Spinal cord (tissue), 10 donors: ENCODE measurements around the gene IGSF9B. TPM values are rescaled to one million over a fixed set of nuclear protein-coding genes. Genes with fewer than 3 reads are reported as not detected.

Experiments used
- DNase-seq, 6 donors: peaks; one replicate each; pipeline versions ENCODE4 v3.0.0 to v3.0.0-alpha.2; 2013 to 2015; ENCODE audit warnings: low spot score in 6 of 6, low read depth in 4 of 6
- H3K27ac ChIP-seq: one replicate; pipeline ENCODE4 v1.5.1; 2013; ENCODE audit warnings: low read depth, low read length, control low read depth
- H3K27me3 ChIP-seq: one replicate; pipeline ENCODE4 v1.6.1; 2013; ENCODE audit warnings: low read length; ENCODE audit not compliant: control insufficient read depth, insufficient read depth
- H3K36me3 ChIP-seq: one replicate; pipeline ENCODE4 v1.6.1; 2013; ENCODE audit warnings: low read length; ENCODE audit not compliant: control insufficient read depth, insufficient read depth
- H3K4me1 ChIP-seq: one replicate; pipeline ENCODE4 v1.6.1; 2013; ENCODE audit warnings: low read length; ENCODE audit not compliant: control insufficient read depth, insufficient read depth
- H3K4me3 ChIP-seq: one replicate; pipeline ENCODE4 v1.5.1; 2013; ENCODE audit warnings: low read depth, low read length, control low read depth
- H3K9me3 ChIP-seq: one replicate; pipeline ENCODE4 v1.6.1; 2013; ENCODE audit warnings: low read length; ENCODE audit not compliant: control insufficient read depth, insufficient read depth
- WGBS: methylation state at CpG from one replicate; pipeline ENCODE4 v1.1.5; 2013; ENCODE audit warnings: missing lambda C conversion rate; ENCODE audit not compliant: insufficient coverage; 5-methylcytosine and 5-hydroxymethylcytosine counted together
- polyA plus RNA-seq, 2 donors: library from polyadenylated mRNA; unstranded; fragments of 120-200 nt; gene quantifications; one replicate each; pipeline ENCODE4 v1.2.1, GENCODE V29; 2013; ENCODE audit not compliant: insufficient read length in 2 of 2
- total RNA-seq, 2 donors: library from RNA; depleted of rRNA in 1 of 2; stranded (reverse); fragments of 120-200 nt in 1 of 2; fragments of >200 nt in 1 of 2; gene quantifications; one replicate each; pipeline versions ENCODE4 v1.2.3 to v1.2.4, GENCODE V29; 2013 to 2014
- donor health status: healthy.

IGSF9B gene
- total and polyA plus RNA-seq, 4 donors = 22.5 to 64.9 (median 40.7) TPM

DNA sequence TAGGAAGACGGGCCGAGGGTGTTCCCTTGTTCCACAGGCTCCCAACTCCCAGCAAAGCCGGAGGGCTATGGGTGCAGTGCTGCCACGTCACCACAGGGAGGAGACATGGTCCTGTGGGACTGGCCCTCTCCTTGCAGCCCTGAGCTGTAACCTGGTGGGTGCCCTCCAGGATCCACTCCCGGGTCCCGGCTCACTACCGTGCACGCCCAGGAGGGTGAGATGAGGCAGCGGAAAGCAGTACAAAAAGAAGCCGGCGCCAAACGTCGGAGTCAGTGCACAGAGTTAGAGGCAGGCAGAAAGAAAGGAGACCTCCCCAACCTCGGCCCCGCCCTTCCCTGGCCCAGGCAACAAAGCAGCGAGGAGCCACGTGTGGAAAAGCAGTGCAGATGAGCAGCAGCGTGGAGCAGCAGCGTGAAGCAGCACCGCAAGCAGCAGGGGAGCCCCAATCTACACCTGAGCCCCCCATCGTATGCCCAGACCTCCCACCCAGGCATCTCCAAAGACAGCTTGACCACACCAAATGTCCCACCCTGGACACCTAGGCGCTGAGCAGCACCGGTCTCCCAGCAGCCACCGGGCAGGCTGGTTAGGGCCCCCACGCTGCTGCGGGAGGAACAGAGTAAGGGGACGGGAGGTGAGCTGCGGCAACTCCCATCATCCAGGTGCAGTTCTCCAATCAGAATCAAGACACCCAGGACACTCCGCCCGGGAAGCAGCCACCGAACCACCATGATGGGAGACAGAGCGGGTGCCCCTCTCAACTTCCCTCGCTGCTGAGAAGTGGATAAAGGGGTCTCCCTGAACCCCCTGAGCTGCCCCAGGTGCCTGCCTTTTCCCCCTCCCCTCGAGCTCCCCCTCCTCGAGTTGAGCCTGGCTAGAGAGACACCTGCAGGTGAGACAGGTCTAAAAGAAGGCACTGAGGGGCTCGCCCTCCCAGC is 28.8 kb downstream of the IGSF9B start:
- H3K4me3 ChIP-seq = no peak overlapping the region
- H3K9me3 ChIP-seq = no peaks in the 10 kb centered on the region
- DNase-seq = peak in 3 of 6 donors; percentile 25 to 85 (median 79)
- peaks cover 79% of the 10 kb centered on the region for H3K36me3 ChIP-seq
- 30% methylated on average over 28 of the region's 36 CpGs for WGBS
- no peaks in the 10 kb centered on the region for H3K27me3 ChIP-seq
- H3K4me1 ChIP-seq = peaks cover 26% of the 10 kb centered on the region
- H3K27ac ChIP-seq = no peak overlapping the region

DNA sequence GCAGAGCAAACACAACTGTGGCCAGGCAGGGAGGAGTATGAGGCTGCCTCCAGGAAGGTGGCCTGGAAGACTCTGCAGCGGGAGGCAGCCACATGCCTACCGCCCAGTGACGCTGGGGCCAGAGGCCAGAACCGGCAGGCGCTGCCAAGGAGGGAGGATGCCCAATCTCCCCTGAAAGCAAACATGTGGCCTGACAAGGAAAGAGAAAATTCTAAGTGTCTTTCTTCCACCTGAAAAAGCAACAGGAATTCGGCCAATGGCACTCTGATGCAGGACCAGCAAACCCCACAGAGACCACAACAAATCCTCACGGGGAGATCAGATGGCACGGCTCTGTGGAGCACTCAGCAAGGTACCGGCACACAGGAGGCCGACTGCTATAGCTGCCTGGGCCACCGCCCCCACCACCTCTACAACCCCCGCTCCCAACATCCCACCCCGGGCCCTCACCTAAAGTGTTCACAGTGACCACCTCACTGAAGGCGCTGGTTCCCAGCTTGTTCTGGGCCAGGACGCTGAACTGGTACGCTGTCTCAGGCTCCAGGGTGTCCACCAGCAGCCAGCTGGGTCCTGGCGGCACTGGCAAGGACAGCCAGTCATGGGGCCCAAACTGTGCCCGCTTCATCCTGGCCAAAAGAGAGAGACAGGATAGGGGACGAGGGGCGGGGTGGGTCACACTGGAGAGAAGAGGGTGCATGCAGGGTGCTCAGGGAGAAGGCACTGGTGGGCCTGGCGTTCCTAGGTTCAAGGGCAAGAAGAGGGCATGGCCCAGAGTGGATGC is 30.1 kb downstream of the IGSF9B start:
- H3K9me3 ChIP-seq = no peaks in the 10 kb centered on the region
- no peak overlapping the region for H3K4me3 ChIP-seq
- peaks cover 26% of the 10 kb centered on the region for H3K4me1 ChIP-seq
- no peak overlapping the region for H3K27ac ChIP-seq
- no peaks in the 10 kb centered on the region for H3K27me3 ChIP-seq
- 95% methylated on average over 19 of the region's 21 CpGs for WGBS
- H3K36me3 ChIP-seq = peaks cover 81% of the 10 kb centered on the region
- no peak for DNase-seq

DNA sequence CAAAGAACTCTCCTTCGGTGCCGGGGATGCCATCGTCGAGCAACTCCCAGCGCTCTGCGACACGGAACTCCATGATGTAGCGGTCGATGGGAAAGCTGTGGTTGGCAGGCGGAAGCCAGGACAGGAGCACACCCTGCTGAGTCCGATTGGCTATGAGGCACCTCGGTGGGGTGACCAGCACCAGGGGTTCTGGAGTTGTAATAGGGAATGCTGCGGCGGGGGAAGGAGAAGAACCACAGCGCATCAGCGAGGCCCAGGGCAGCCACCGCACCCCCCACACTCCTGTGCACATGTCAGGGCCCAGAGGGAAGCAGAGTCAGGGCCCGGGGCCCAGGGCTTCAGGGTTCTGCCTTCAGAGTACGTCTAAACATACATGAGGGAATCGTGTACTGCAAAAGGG is 31.0 kb downstream of the IGSF9B start:
- Histone ChIP-seq H3K9me3 (no peaks in the 10 kb centered on the region), H3K4me1 (peaks cover 24% of the 10 kb centered on the region), H3K36me3 (peaks cover 81% of the 10 kb centered on the region), H3K27me3 (no peaks in the 10 kb centered on the region), H3K27ac (no peak overlapping the region), H3K4me3 (no peak overlapping the region)
- no peak for DNase-seq
- 96% methylated on average over 15 of the region's 20 CpGs for WGBS

DNA sequence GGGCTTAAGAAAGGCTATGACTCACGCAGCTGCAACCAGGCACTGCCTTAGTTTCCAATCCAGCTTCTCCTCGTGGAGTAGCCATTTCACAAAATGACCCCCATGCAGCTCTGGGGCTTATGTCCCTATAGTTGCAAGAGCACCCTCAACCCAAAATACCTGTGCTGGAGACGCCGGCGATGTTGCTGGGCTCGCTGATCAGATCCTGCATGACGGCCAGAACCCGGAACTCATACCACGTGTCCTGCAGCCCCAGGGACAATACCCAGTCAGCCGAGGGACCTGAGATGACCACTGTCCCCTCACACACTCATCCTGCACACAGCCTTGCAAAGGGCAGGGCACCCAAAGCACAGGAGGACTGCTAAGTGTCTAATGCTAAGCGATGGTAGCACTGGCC is 32.1 kb downstream of the IGSF9B start:
- 98% methylated on average over 10 of the region's 11 CpGs for WGBS
- H3K36me3 ChIP-seq = peaks cover 81% of the 10 kb centered on the region
- H3K27me3 ChIP-seq = no peaks in the 10 kb centered on the region
- no peaks in the 10 kb centered on the region for H3K9me3 ChIP-seq
- DNase-seq = no peak
- H3K4me3 ChIP-seq = no peak overlapping the region
- no peak overlapping the region for H3K27ac ChIP-seq
- peaks cover 13% of the 10 kb centered on the region for H3K4me1 ChIP-seq

DNA sequence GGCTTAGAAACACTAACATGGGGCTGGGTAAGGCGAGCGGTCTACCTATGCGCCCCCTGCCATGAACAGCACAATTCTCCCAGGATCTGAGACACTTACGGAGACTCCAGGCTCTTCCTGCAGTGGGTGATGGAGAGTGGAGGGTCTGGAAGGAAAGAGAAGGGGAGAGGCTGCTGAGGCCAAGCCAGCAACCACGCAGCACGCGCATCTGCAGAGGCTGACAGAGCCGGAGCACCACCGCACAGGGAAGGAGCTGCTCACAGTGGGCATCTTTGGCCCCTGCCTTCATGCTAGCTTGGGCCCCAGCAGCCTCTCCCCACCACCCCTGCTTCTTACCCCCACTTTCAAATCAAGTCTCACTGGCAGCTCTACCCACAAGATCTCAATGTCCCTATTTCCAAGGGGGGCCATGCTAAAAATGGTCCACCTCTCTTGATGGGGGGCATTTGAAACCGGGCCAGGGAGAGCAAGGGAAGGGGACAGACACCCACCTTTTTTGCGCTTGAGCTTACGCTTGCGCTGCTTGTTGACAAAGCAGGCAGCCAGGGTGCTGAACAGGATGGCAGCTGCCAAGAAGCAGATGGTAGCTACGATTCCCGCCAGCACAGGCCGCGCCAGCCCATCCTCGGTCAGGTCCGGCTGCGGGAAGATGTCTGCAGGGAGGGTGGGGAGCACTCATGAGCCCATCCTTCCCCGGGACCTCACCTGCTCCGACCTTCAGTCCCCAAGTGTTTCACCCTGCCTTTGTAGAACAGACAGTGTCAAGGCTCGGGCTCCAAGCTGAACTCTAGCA is 34.5 kb downstream of the IGSF9B start:
- H3K27ac ChIP-seq = no peak overlapping the region
- H3K4me3 ChIP-seq = no peak overlapping the region
- no peaks in the 10 kb centered on the region for H3K27me3 ChIP-seq
- no peaks in the 10 kb centered on the region for H3K9me3 ChIP-seq
- DNase-seq = peak in 2 of 6 donors; percentile 15 to 49
- 89% methylated on average over 21 of the region's 23 CpGs for WGBS
- H3K4me1 ChIP-seq = no peaks in the 10 kb centered on the region
- peaks cover 86% of the 10 kb centered on the region for H3K36me3 ChIP-seq

DNA sequence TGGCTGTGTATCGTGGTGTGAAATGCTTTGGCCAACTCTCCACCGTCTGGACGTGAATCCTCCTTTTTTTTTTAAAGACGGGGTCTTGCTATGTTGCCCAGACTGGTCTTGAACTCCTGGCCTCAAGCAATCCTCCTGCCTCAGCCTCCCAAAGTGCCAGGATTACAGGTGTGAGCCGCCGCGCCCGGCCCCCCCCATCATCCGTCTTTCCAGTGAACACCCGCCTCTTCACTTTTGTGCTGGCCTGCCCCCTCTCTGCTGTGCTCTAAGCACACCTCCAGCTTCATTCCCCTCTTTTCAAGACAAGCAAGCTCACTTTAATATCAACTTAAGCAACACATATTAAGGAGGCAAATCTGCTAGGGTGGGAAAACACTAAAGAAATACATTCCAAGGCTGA is 35.3 kb downstream of the IGSF9B start:
- no peak for DNase-seq
- peaks cover 86% of the 10 kb centered on the region for H3K36me3 ChIP-seq
- H3K9me3 ChIP-seq = no peaks in the 10 kb centered on the region
- H3K27me3 ChIP-seq = no peaks in the 10 kb centered on the region
- H3K27ac ChIP-seq = no peak overlapping the region
- no peaks in the 10 kb centered on the region for H3K4me1 ChIP-seq
- WGBS = 94% methylated on average over 9 of the region's 10 CpGs
- no peak overlapping the region for H3K4me3 ChIP-seq

DNA sequence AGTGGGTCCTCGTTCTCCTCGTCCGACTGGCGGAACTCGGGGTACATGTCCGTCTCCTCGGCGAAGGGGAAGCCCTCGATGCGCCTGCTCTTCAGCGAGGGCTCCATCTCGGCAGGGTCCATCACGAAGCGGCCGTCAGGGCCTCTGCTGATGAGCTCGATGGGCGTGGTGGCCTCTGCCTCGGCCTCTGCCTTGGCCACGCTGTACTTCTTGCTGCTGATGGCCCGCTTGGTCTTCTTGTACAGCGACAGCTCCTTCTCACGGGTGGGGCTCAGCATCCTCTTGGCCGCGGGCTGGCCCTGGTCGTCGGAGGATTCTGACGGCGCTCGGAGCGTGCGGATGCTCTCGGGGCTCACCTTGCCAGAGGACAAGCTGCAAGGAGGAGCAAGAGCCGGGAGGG is 35.7 kb downstream of the IGSF9B start:
- no peak overlapping the region for H3K4me3 ChIP-seq
- 96% methylated on average over 29 of the region's 33 CpGs for WGBS
- H3K36me3 ChIP-seq = peaks cover 85% of the 10 kb centered on the region
- H3K27me3 ChIP-seq = no peaks in the 10 kb centered on the region
- no peak for DNase-seq
- H3K4me1 ChIP-seq = no peaks in the 10 kb centered on the region
- no peak overlapping the region for H3K27ac ChIP-seq
- H3K9me3 ChIP-seq = no peaks in the 10 kb centered on the region

DNA sequence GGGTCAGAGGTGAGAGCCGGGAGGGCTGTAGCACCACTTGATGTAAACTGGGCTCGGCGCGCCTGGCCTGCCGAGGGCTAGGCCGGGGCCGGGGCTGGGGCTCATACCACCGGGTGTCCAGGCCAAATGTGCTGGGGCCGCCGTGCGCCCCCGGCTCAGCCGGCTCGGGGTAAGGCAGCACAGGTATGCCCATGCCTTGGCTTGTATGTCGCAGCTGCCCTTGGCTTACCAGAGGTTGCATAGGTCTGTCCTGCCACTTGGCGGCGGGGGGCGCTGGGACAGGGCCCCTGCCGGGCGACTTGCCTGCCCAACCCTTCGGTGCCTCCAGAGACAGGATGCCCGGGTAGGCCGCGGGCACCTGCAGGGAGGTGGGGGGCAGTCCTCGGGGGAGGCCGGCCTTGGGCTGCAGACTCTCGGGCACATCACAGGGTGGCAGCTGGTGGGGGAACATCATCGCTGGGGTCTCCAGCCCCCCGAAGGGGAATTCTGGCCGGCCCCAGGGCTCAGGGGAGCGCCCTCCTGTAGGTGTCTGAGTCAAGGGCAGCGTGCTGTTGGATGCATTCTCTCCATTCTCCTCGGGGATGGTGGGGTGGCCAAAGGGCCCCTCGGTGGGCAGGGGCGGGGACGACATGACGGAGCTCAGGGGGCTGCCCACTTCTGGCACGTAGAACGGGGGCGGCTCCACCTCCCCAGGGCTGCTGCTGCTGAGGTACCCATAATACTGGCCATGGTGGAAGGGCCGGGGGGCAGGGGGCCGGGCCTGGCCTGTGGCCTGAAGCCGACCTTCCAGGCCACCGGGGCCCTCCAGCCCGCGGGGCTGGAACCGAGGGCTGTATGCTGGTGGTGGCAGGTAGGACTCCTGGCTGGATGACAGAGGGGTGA is 36.4 kb downstream of the IGSF9B start:
- Histone ChIP-seq H3K9me3 (no peaks in the 10 kb centered on the region), H3K36me3 (peaks cover 85% of the 10 kb centered on the region), H3K27me3 (no peaks in the 10 kb centered on the region), H3K4me3 (no peak overlapping the region), H3K27ac (no peak overlapping the region), H3K4me1 (no peaks in the 10 kb centered on the region)
- no peak for DNase-seq
- WGBS = 93% methylated on average over 47 of the region's 47 CpGs
